HG03159 (cell line): ENCODE measurements around the gene SLC19A1.

ENCODE experiments used
- ATAC-seq: cut with Tn5 transposase; IDR thresholded peaks from one replicate; pipeline ENCODE4 v1.9.1; 2021; ENCODE audit warnings: mild to moderate bottlenecking, moderate library complexity; ENCODE audit not compliant: unreplicated experiment

SLC19A1 gene

GRCh38 chr21:45546636-45547544 is 4.7 kb upstream of the SLC19A1 start:
- no peak for ATAC-seq

- ATAC-seq, result no peak
Measured at GRCh38 chr21:45545691-45546531, 3.7 kb upstream of the SLC19A1 start.

GRCh38 chr21:45545236-45545570 is 3.0 kb upstream of the SLC19A1 start:
- ATAC-seq, result no peak

- no peak for ATAC-seq
Measured at GRCh38 chr21:45544449-45545235, 2.4 kb upstream of the SLC19A1 start.

GRCh38 chr21:45543710-45544448 is 1.6 kb upstream of the SLC19A1 start:
- no peak for ATAC-seq

- ATAC-seq, result no peak
Measured at GRCh38 chr21:45543371-45543709, 1.1 kb upstream of the SLC19A1 start.

GRCh38 chr21:45542667-45543370 is 579 bp upstream of the SLC19A1 start:
- no peak for ATAC-seq

GRCh38 chr21:45541221-45542039 is 810 bp downstream of the SLC19A1 start:
- ATAC-seq, result no peak

GRCh38 chr21:45540601-45540970 is 1.7 kb downstream of the SLC19A1 start:
- ATAC-seq, result no peak

- ATAC-seq, result no peak
Measured at GRCh38 chr21:45539796-45540600, 2.2 kb downstream of the SLC19A1 start.

GRCh38 chr21:45539046-45539795 is 3.0 kb downstream of the SLC19A1 start:
- ATAC-seq, result no peak

- ATAC-seq, result no peak
Measured at GRCh38 chr21:45538381-45539045, 3.7 kb downstream of the SLC19A1 start.

GRCh38 chr21:45537746-45538291 is 4.4 kb downstream of the SLC19A1 start:
- ATAC-seq, result no peak

GRCh38 chr21:45537111-45537745 is 5.0 kb downstream of the SLC19A1 start:
- ATAC-seq, result no peak

GRCh38 chr21:45536301-45537081 is 5.7 kb downstream of the SLC19A1 start:
- no peak for ATAC-seq
